H1 (cell line): ENCODE results near the gene PLA2G4E. TPM values are rescaled to one million over a fixed set of nuclear protein-coding genes. Genes with fewer than 3 reads are reported as not detected.

Experiments
- CTCF ChIA-PET: fragments of 300-600 bp; sonication (Branson Sonifier 250); formaldehyde crosslinking; loops from one replicate; lab custom pipeline; 2021; ENCODE audit not compliant: partially characterized antibody; lab: Charles Lee
- POLR2A ChIA-PET: fragments of 300-600 bp; sonication (Branson Sonifier 250); formaldehyde crosslinking; loops from one replicate; lab custom pipeline; 2021; ENCODE audit warnings: inconsistent platforms; ENCODE audit not compliant: partially characterized antibody; lab: Charles Lee
- DNase-seq, 2 experiments: peaks; one replicate each; pipeline versions ENCODE4 v3.0.0 to v3.0.0-alpha.2; 2010 to 2022; ENCODE audit warnings: low spot score in 2 of 2, low read depth in 1 of 2, mixed read lengths in 1 of 2
- FAIRE-seq: peaks from 2 replicates; lab custom pipeline; 2011; peaks lifted over from hg19 to GRCh38; lab: Jason Lieb, UNC
- H2AFZ ChIP-seq: 2 replicates; pipeline ENCODE4 v1.8.1; 2012; ENCODE audit warnings: low read length, inconsistent platforms
- H2AK5ac ChIP-seq: 2 replicates; pipeline ENCODE4 v1.6.1; 2013; ENCODE audit warnings: low read depth, low read length
- H2BK120ac ChIP-seq: replicated peaks from 2 replicates; pipeline ENCODE3; 2013; ENCODE audit warnings: low read depth, low read length, inconsistent platforms
- H2BK12ac ChIP-seq: 2 replicates; pipeline ENCODE4 v1.6.1; 2013; ENCODE audit warnings: low read depth, low read length
- H2BK15ac ChIP-seq: 2 replicates; pipeline ENCODE4 v1.6.1; 2013; ENCODE audit warnings: low read length
- H2BK20ac ChIP-seq: 2 replicates; pipeline ENCODE4 v1.6.1; 2013; ENCODE audit warnings: low read length
- H2BK5ac ChIP-seq: 2 replicates; pipeline ENCODE4 v1.6.1; 2013; ENCODE audit warnings: low read depth, low read length
- H3K14ac ChIP-seq: 2 replicates; pipeline ENCODE4 v1.6.1; 2013; ENCODE audit warnings: inconsistent platforms; ENCODE audit not compliant: insufficient read length
- H3K18ac ChIP-seq: 2 replicates; pipeline ENCODE4 v1.6.1; 2013; ENCODE audit warnings: low read length; ENCODE audit errors: extremely low read depth
- H3K23ac ChIP-seq: 2 replicates; pipeline ENCODE4 v1.6.1; 2013; ENCODE audit warnings: inconsistent platforms; ENCODE audit not compliant: insufficient read length
- H3K23me2 ChIP-seq: 2 replicates; pipeline ENCODE4 v1.6.1; 2013; ENCODE audit warnings: low read depth, low read length
- H3K27ac ChIP-seq: 2 replicates; pipeline ENCODE4 v1.6.1; 2011; ENCODE audit warnings: low read depth, low read length, inconsistent platforms
- H3K27me3 ChIP-seq, 4 experiments: replicated peaks in 1 of 4; 1 replicate in 1 of 4; 2 replicates in 3 of 4; pipeline versions ENCODE4 v1.6.1 to v1.8.1; 2011 to 2013; ENCODE audit warnings: low read length in 3 of 4, mild to moderate bottlenecking in 3 of 4, inconsistent platforms in 2 of 4, mixed read lengths in 2 of 4, moderate library complexity in 1 of 4; ENCODE audit not compliant: control insufficient read depth in 3 of 4, insufficient read depth in 3 of 4; ENCODE audit errors: extremely low read depth in 1 of 4
- H3K36me3 ChIP-seq, 4 experiments: 2 replicates each; pipeline versions ENCODE4 v1.6.1 to v1.8.1; 2011 to 2013; ENCODE audit warnings: mild to moderate bottlenecking in 4 of 4, low read length in 3 of 4, moderate library complexity in 2 of 4, control low read depth in 1 of 4, inconsistent platforms in 1 of 4; ENCODE audit not compliant: insufficient read depth in 4 of 4, control insufficient read depth in 2 of 4
- H3K4ac ChIP-seq: replicated peaks from 2 replicates; pipeline ENCODE3; 2013; ENCODE audit warnings: low read length, low read depth, mixed read lengths, inconsistent platforms; ENCODE audit not compliant: insufficient read length
- H3K4me1 ChIP-seq, 4 experiments: replicated peaks in 1 of 4; 1 replicate in 1 of 4; 2 replicates in 3 of 4; pipeline versions ENCODE4 v1.6.1 to v1.8.1; 2011 to 2013; ENCODE audit warnings: low read length in 3 of 4, inconsistent platforms in 2 of 4, mixed read lengths in 1 of 4; ENCODE audit not compliant: insufficient read depth in 4 of 4, control insufficient read depth in 3 of 4
- H3K4me2 ChIP-seq, 2 experiments: 2 replicates each; pipeline versions ENCODE4 v1.6.1 to v1.8.1; 2011 to 2013; ENCODE audit warnings: low read depth in 2 of 2, low read length in 2 of 2, control low read depth in 1 of 2, inconsistent platforms in 1 of 2, mild to moderate bottlenecking in 1 of 2; ENCODE audit not compliant: insufficient read depth in 1 of 2
- H3K4me3 ChIP-seq, 4 experiments: fragments of 200-600, 300-600 bp in 1 of 4; sonication (generic), shearing (Covaris generic), sonication (Bioruptor Twin) in 1 of 4; 2 replicates each; pipeline versions ENCODE4 v1.5.1 to v1.8.1; 2011 to 2016; ENCODE audit warnings: low read length in 4 of 4, low read depth in 3 of 4, control low read depth in 2 of 4, inconsistent platforms in 2 of 4, mild to moderate bottlenecking in 2 of 4, mixed read lengths in 1 of 4, moderate library complexity in 1 of 4; ENCODE audit not compliant: insufficient read depth in 2 of 4; ENCODE audit errors: extremely low read depth in 1 of 4
- H3K56ac ChIP-seq: replicated peaks from 2 replicates; pipeline ENCODE3; 2013; ENCODE audit warnings: low read depth, mild to moderate bottlenecking, mixed read lengths, low read length, inconsistent platforms; ENCODE audit not compliant: insufficient read length
- H3K79me1 ChIP-seq: 2 replicates; pipeline ENCODE4 v1.6.1; 2013; ENCODE audit warnings: low read depth, low read length, control low read depth
- H3K79me2 ChIP-seq, 2 experiments: 2 replicates each; pipeline versions ENCODE4 v1.6.1 to v1.8.1; 2012 to 2013; ENCODE audit warnings: low read length in 2 of 2, mild to moderate bottlenecking in 2 of 2, inconsistent platforms in 1 of 2; ENCODE audit not compliant: insufficient read depth in 2 of 2, control insufficient read depth in 1 of 2
- H3K9ac ChIP-seq, 4 experiments: replicated peaks in 1 of 4; 1 replicate in 1 of 4; 2 replicates in 3 of 4; pipeline versions ENCODE4 v1.6.1 to v1.8.1; 2011 to 2013; ENCODE audit warnings: low read depth in 3 of 4, low read length in 3 of 4, control low read depth in 2 of 4, mild to moderate bottlenecking in 2 of 4, moderate library complexity in 2 of 4, inconsistent platforms in 1 of 4; ENCODE audit errors: extremely low read depth in 1 of 4
- H3K9me3 ChIP-seq, 2 experiments: 2 replicates each; pipeline versions ENCODE4 v1.6.1 to v1.8.1; 2012 to 2013; ENCODE audit warnings: mild to moderate bottlenecking in 2 of 2, moderate library complexity in 2 of 2, control low read depth in 1 of 2, inconsistent platforms in 1 of 2, low read depth in 1 of 2, low read length in 1 of 2, mixed read lengths in 1 of 2; ENCODE audit not compliant: insufficient read depth in 2 of 2
- H4K20me1 ChIP-seq, 2 experiments: replicated peaks in 1 of 2; 2 replicates each; pipeline versions ENCODE3 to v1.8.1; 2011 to 2013; ENCODE audit warnings: inconsistent platforms in 2 of 2, low read length in 2 of 2, mild to moderate bottlenecking in 1 of 2; ENCODE audit not compliant: insufficient read depth in 2 of 2, control insufficient read depth in 1 of 2
- H4K5ac ChIP-seq: 2 replicates; pipeline ENCODE4 v1.6.1; 2013; ENCODE audit warnings: low read length, low read depth, mixed read lengths, inconsistent platforms; ENCODE audit not compliant: insufficient read length
- H4K8ac ChIP-seq: 2 replicates; pipeline ENCODE4 v1.8.0; 2013; ENCODE audit warnings: mild to moderate bottlenecking, moderate library complexity, low read length, inconsistent platforms; ENCODE audit not compliant: insufficient read depth; ENCODE audit errors: extremely low read depth
- H4K91ac ChIP-seq: replicated peaks from 2 replicates; pipeline ENCODE3; 2013; ENCODE audit warnings: low read length, mixed read lengths, inconsistent platforms; ENCODE audit not compliant: insufficient read length
- RXRA ChIP-seq: IDR thresholded peaks from 2 replicates; pipeline ENCODE4 v1.6.1; 2011; ENCODE audit warnings: low read depth, mild to moderate bottlenecking, low read length, moderate library complexity; ENCODE audit not compliant: insufficient read depth
- WGBS, 2 experiments: shearing (Covaris generic) in 1 of 2; methylation state at CpG; one replicate each; pipeline versions ENCODE4 v1.1.6 to v1.1.7; 2013 to 2015; ENCODE audit warnings: low lambda C conversion rate in 2 of 2, mixed read lengths in 2 of 2, inconsistent platforms in 1 of 2, low coverage in 1 of 2, missing lambda C conversion rate in 1 of 2; ENCODE audit not compliant: insufficient replicate concordance in 2 of 2, insufficient coverage in 1 of 2, insufficient read length in 1 of 2; ENCODE audit errors: extremely low coverage in 1 of 2, missing lambda C conversion rate in 1 of 2; 5-methylcytosine and 5-hydroxymethylcytosine counted together
- polyA plus RNA-seq, 7 experiments: library from polyadenylated mRNA; depleted of rRNA in 3 of 7; stranded (reverse) in 5 of 7; unstranded in 2 of 7; fragments of >200 nt in 5 of 7; fragments of 200-250 nt in 2 of 7; gene quantifications; 1 replicate in 5 of 7; 2 replicates in 1 of 7; 4 replicates in 1 of 7; pipeline versions ENCODE4 v1.2.1 to v1.2.3, GENCODE V29; 2011 to 2013; ENCODE audit warnings: missing spikeins in 2 of 7, mixed read lengths in 2 of 7
- total RNA-seq: library from RNA; stranded (reverse); fragmentation: NEBNext Ultra II Directional; extraction: Animal tissue kit (Norgen Biotek cat#: 25700); gene quantifications from 2 replicates; pipeline ENCODE4 v1.2.1, GENCODE V29; 2021

The PLA2G4E gene
- total and polyA plus RNA-seq, 2 of the 8 experiments (the other 6 are each of a cell fraction or from before 2014, with no cell fraction given), result 0.03 TPM; not detected in 1

GRCh38 chr15:42034628-42035434 is 14.0 kb upstream of the PLA2G4E start:
- no peak for DNase-seq
- no peak overlapping the region for H3K27ac ChIP-seq
- no peaks in the 10 kb centered on the region for H3K79me2 ChIP-seq
- CTCF ChIA-PET, result no interaction called here
- H3K23me2 ChIP-seq, result 0 out of 2 replicates have a peak, but pooled peaks cover 3% of the 10 kb centered on the region
- H2BK5ac ChIP-seq, result peak overlapping the region; percentile 96; the same call in 1 of the 2 replicates
- H2AFZ ChIP-seq, result peak overlapping the region; percentile 25
- FAIRE-seq, result no peak
- H3K23ac ChIP-seq, result no peak overlapping the region
- peak overlapping the region; percentile 87 for H4K91ac ChIP-seq
- no peak overlapping the region; the same call in 1 of the 2 replicates for H2AK5ac ChIP-seq
- H3K4ac ChIP-seq, result peak overlapping the region; percentile 44
- peaks cover 2 to 4% (median 3%) of the 10 kb centered on the region in 4 experiments; a peak in 5 of 7 replicates for H3K4me1 ChIP-seq
- H2BK12ac ChIP-seq, result peak overlapping the region; percentile 5; the same call in 1 of the 2 replicates
- H4K8ac ChIP-seq, result 0 out of 2 replicates have a peak overlapping the region, but pooled peaks have one; percentile 43
- H2BK20ac ChIP-seq, result peak overlapping the region; percentile 97
- peak overlapping the region; percentile 62 for H3K18ac ChIP-seq
- H2BK15ac ChIP-seq, result no peak overlapping the region; the same call in 1 of the 2 replicates
- no peaks in the 10 kb centered on the region for H3K79me1 ChIP-seq
- no peaks in the 10 kb centered on the region for H3K36me3 ChIP-seq
- no peak overlapping the region for H4K5ac ChIP-seq
- H3K4me2 ChIP-seq, result peak overlapping the region in 1 of 2 experiments; percentile 22; a peak in 2 of 4 replicates
- POLR2A ChIA-PET, result no interaction called here
- H3K9me3 ChIP-seq, result peaks cover 0 to 8% of the 10 kb centered on the region in 2 experiments; a peak in 1 of 4 replicates
- no peaks in the 10 kb centered on the region for H4K20me1 ChIP-seq
- no peaks in the 10 kb centered on the region for H3K27me3 ChIP-seq
- no peak overlapping the region for H3K14ac ChIP-seq
- H3K56ac ChIP-seq, result no peak overlapping the region
- H3K4me3 ChIP-seq, result no peak overlapping the region
- 66% methylated on average over 8 of the region's 8 CpGs; no CpG with 5 or more reads in 1 of the 2 experiments for WGBS, 2 experiments
- H2BK120ac ChIP-seq, result peak overlapping the region; percentile 76
- TF ChIP-seq RXRA, result no peak
- TF ChIP-seq, all 59 proteins: peak for 0
- H3K9ac ChIP-seq, result no peak overlapping the region
